Parathyroid adenoma (tissue), 2 donors: Measurements from ENCODE around the gene KLHDC7B.

Experiments
- H2AFZ ChIP-seq: fragments of 300-600 bp; sonication (generic); one replicate; pipeline ENCODE4 v1.7.0; 2017; ENCODE audit warnings: antibody characterized with exemption, mild to moderate bottlenecking
- H3K27ac ChIP-seq: fragments of 300-600 bp; sonication (generic); one replicate; pipeline ENCODE4 v1.7.0; 2017
- H3K27me3 ChIP-seq: fragments of 300-600 bp; sonication (generic); one replicate; pipeline ENCODE4 v1.7.0; 2017; ENCODE audit warnings: low read length; ENCODE audit not compliant: control insufficient read depth, insufficient read depth
- H3K36me3 ChIP-seq: fragments of 300-600 bp; sonication (generic); one replicate; pipeline ENCODE4 v1.7.0; 2017; ENCODE audit warnings: low read length; ENCODE audit not compliant: control insufficient read depth, insufficient read depth
- H3K4me1 ChIP-seq: fragments of 300-600 bp; sonication (generic); one replicate; pipeline ENCODE4 v1.7.0; 2017; ENCODE audit warnings: control low read depth
- H3K4me2 ChIP-seq: fragments of 300-600 bp; sonication (generic); one replicate; pipeline ENCODE4 v1.7.0; 2017; ENCODE audit warnings: low read length
- H3K4me3 ChIP-seq: fragments of 300-600 bp; sonication (generic); one replicate; pipeline ENCODE4 v1.7.0; 2017; ENCODE audit warnings: low read depth, low read length
- H3K79me2 ChIP-seq: fragments of 300-600 bp; sonication (generic); one replicate; pipeline ENCODE4 v1.7.0; 2017; ENCODE audit warnings: control low read depth
- H3K9ac ChIP-seq: fragments of 300-600 bp; sonication (generic); one replicate; pipeline ENCODE4 v1.7.0; 2017; ENCODE audit warnings: mild to moderate bottlenecking
- H3K9me3 ChIP-seq: fragments of 300-600 bp; sonication (generic); one replicate; pipeline ENCODE4 v1.7.0; 2017; ENCODE audit warnings: low read length; ENCODE audit not compliant: control insufficient read depth
- TF ChIP-seq, protein P1 (sequence below): fragments of 300-600 bp; sonication (generic); IDR thresholded peaks from one replicate; pipeline ENCODE4 v1.7.0; 2017; ENCODE audit warnings: antibody characterized with exemption, mild to moderate bottlenecking
- donor health status: primary hyperparathyroidism.

KLHDC7B gene

DNA sequence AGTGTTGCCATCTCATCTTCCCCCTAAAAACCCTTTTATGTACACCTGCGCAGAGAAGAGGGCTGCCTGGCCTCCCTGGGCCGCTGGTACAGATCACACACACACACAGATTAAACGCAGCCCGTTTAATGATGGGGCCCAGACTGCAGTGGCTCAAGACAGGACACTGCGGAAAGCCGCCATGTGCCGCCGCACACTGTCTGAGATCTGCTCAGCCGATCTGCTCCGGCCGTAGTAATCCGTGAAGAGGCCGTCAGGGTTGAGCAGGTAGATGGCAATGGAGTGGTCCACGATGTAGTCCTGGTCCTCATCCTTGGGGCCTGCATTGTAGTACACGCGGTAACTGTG lies 22.3 kb upstream of the KLHDC7B start:
- no peak overlapping the region for H3K27ac ChIP-seq
- peaks cover 4% of the 10 kb centered on the region for H3K4me1 ChIP-seq
- H2AFZ ChIP-seq, result no peak overlapping the region
- H3K36me3 ChIP-seq, result no peaks in the 10 kb centered on the region
- H3K9me3 ChIP-seq, result no peaks in the 10 kb centered on the region
- no peak overlapping the region for H3K4me2 ChIP-seq
- H3K79me2 ChIP-seq, result no peaks in the 10 kb centered on the region
- TF ChIP-seq, protein P1, sequence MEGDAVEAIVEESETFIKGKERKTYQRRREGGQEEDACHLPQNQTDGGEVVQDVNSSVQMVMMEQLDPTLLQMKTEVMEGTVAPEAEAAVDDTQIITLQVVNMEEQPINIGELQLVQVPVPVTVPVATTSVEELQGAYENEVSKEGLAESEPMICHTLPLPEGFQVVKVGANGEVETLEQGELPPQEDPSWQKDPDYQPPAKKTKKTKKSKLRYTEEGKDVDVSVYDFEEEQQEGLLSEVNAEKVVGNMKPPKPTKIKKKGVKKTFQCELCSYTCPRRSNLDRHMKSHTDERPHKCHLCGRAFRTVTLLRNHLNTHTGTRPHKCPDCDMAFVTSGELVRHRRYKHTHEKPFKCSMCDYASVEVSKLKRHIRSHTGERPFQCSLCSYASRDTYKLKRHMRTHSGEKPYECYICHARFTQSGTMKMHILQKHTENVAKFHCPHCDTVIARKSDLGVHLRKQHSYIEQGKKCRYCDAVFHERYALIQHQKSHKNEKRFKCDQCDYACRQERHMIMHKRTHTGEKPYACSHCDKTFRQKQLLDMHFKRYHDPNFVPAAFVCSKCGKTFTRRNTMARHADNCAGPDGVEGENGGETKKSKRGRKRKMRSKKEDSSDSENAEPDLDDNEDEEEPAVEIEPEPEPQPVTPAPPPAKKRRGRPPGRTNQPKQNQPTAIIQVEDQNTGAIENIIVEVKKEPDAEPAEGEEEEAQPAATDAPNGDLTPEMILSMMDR, result no peak
- no peak overlapping the region for H3K9ac ChIP-seq
- H3K27me3 ChIP-seq, result no peaks in the 10 kb centered on the region
- no peak overlapping the region for H3K4me3 ChIP-seq

DNA sequence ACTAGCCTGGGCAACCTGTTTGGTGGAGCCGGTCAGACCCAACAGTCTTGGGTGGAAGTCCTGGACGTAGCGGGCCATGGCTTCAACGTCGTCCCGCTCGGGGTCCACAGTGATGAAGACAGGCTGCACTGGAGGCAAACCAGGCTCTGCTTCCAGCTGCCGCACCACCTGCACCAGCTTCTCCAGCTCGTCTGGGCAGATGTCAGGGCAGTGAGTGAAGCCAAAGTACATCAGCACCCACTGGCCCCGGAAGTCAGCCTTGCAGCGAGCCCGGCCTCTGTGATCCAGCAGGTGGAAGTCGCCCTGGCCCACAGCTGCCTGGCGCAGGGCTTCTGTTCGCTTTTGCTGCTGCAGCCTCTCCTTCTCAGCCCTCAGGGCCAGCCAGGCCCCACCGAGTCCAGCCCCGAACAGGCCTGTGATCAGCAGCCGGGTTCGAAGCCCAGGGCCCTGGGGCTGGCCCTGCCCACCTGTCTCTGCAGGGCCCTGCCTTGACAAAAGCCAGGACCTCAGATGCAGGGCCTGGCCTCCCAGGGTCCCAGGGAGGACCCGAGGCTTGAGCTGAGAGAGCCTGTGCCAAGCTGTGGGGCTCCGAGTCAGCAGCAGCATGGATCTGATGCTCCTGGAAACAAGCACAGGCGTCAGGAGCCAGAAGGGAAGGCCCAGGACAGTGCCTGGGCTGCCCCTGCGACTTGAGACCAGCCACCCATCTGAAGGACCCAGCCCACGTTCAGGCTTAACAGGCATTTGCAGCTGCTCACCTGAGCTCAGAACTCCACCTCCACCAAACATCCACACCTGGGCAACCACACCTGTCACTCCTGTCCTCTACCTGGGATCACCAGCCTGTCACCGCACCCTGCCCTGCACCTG lies 21.7 kb upstream of the KLHDC7B start:
- Histone ChIP-seq H3K9me3 (no peaks in the 10 kb centered on the region), H3K36me3 (no peaks in the 10 kb centered on the region), H3K4me2 (peak overlapping the region; percentile 95), H3K4me1 (peaks cover 4% of the 10 kb centered on the region), H3K27me3 (no peaks in the 10 kb centered on the region), H3K79me2 (no peaks in the 10 kb centered on the region), H3K9ac (no peak overlapping the region), H3K4me3 (no peak overlapping the region), H2AFZ (no peak overlapping the region), H3K27ac (no peak overlapping the region)
- TF ChIP-seq, protein P1, result no peak

DNA sequence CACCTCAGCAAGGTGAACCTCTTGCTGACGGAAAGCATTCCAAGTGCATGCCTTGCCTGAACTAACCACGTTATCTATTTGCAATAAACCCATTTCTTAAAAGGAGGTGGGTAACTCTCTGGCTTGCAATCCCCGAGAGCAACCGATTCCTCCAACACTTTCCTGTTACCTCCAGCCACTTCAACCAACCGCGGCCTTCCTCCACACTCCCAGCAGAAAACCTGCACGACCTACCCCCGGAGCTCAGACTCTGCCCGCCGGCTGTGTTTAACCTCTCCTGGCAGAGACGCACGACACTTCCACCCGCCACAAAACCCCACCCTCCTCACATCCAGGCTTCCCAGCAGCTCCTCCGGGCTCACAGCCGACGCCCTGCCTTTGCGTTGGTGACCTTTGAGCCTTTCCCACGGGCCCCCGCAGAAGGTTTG lies 21.0 kb upstream of the KLHDC7B start:
- H3K4me3 ChIP-seq, result peak overlapping the region; percentile 81
- H3K9ac ChIP-seq, result no peak overlapping the region
- H3K27ac ChIP-seq, result peak overlapping the region; percentile 95
- TF ChIP-seq, protein P1, result no peak
- no peaks in the 10 kb centered on the region for H3K9me3 ChIP-seq
- peaks cover 4% of the 10 kb centered on the region for H3K4me1 ChIP-seq
- H3K36me3 ChIP-seq, result no peaks in the 10 kb centered on the region
- H2AFZ ChIP-seq, result peak overlapping the region; percentile 74
- peak overlapping the region; percentile 95 for H3K4me2 ChIP-seq
- H3K79me2 ChIP-seq, result no peaks in the 10 kb centered on the region
- H3K27me3 ChIP-seq, result no peaks in the 10 kb centered on the region

DNA sequence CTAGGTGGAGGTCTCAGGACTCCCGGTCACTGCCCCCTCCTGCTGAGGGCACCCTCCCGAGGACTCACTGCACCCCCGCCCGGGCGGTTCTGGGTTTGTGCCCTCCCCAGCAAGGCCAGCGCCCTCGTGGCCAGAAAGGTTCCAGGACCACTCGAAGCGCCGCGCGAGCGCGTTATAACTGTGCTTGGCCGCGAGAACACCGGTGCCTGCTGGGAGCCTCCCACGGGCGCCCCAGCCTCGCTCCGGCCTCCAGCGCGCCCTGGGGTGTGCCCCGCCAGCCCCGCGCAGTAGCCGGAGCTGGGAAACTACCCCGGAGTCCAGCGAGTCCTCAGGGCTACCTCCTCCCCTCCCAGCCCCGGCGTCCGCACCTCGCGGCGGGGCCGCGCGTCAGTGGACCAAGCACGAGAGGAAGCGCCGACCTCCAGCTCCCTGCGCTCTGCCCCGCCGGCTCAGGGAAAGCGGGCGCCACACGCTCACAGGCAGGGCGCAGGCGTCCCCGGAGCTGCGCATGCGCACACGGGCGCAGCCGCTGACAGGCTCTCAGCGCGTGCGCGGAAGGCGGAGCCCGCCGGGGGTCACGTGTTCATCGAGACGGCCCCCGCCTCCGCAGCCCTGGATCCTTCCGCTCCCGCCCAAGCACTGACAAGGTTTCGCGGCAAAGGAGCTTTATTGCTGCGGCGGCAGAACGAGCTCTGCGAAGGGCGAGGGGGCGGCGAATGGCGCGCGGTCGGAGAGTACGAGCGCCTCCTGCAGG lies 20.4 kb upstream of the KLHDC7B start, which contains the start of gene SCO2:
Gene SCO2, minus strand, starts transcription at position 495 of the 754 bp plus-strand sequence. CDS start 1,187 bp downstream, outside the sequence.
- Histone ChIP-seq H3K79me2 (no peaks in the 10 kb centered on the region), H3K9ac (no peak within 1 kb of the TSS), H2AFZ (peak within 1 kb of the TSS; percentile 74), H3K27me3 (no peaks in the 10 kb centered on the region), H3K4me1 (peaks cover 4% of the 10 kb centered on the region), H3K27ac (peak within 1 kb of the TSS; percentile 95), H3K4me3 (peak within 1 kb of the TSS; percentile 81), H3K4me2 (peak within 1 kb of the TSS; percentile 95), H3K36me3 (no peaks in the 10 kb centered on the region), H3K9me3 (no peaks in the 10 kb centered on the region)
- TF ChIP-seq, protein P1, result peak; percentile 26
